NCI-H2029 (cell line): ENCODE measurements around the gene ESYT1.

Source experiments
- DNase-seq: peaks from one replicate; lab custom pipeline; 2025; lab: John Stamatoyannopoulos, UW

The ESYT1 gene

GRCh38 chr12:56127888-56128669 is at the start of gene ESYT1:
ESYT1 (plus strand) TSS chr12:56128267; CDS start chr12:56128320, 53 bp downstream.
- DNase-seq, result peak; percentile 99

- DNase-seq, result no peak
These were observed 49.6 kb upstream of the ESYT1 start for GRCh38 chr12:56078427-56078826.

GRCh38 chr12:56078931-56079722 is 48.9 kb upstream of the ESYT1 start:
- DNase-seq, result peak; percentile 30

GRCh38 chr12:56079723-56080555 is 48.1 kb upstream of the ESYT1 start, which contains the start of gene ERBB3:
ERBB3 (plus strand) TSS chr12:56080165; CDS start chr12:56080301, 136 bp downstream.
- peak; percentile 49 for DNase-seq

- no peak for DNase-seq
These were observed 47.4 kb upstream of the ESYT1 start for GRCh38 chr12:56080556-56081138.

GRCh38 chr12:56081393-56082347 is 46.4 kb upstream of the ESYT1 start:
- DNase-seq, result no peak

- DNase-seq, result no peak
These were observed 45.7 kb upstream of the ESYT1 start for GRCh38 chr12:56082382-56082781.

- DNase-seq, result no peak
These were observed 45.1 kb upstream of the ESYT1 start for GRCh38 chr12:56082967-56083366.

GRCh38 chr12:56084958-56085543 is 43.0 kb upstream of the ESYT1 start:
- DNase-seq, result no peak

GRCh38 chr12:56086096-56086495 is 42.0 kb upstream of the ESYT1 start:
- DNase-seq, result no peak

- no peak for DNase-seq
These were observed 41.5 kb upstream of the ESYT1 start for GRCh38 chr12:56086608-56087007.

GRCh38 chr12:56087220-56087619 is 40.8 kb upstream of the ESYT1 start:
- peak; percentile 84 for DNase-seq

- DNase-seq, result no peak
These were observed 30.3 kb upstream of the ESYT1 start for GRCh38 chr12:56097738-56098137.

GRCh38 chr12:56098592-56098991 is 29.5 kb upstream of the ESYT1 start:
- no peak for DNase-seq

GRCh38 chr12:56099787-56100186 is 28.3 kb upstream of the ESYT1 start:
- DNase-seq, result no peak

- no peak for DNase-seq
These were observed 27.0 kb upstream of the ESYT1 start for GRCh38 chr12:56101045-56101444.

GRCh38 chr12:56102683-56103065 is 25.4 kb upstream of the ESYT1 start:
- DNase-seq, result no peak

- DNase-seq, result no peak
These were observed 24.9 kb upstream of the ESYT1 start for GRCh38 chr12:56103066-56103711.

- no peak for DNase-seq
These were observed 24.3 kb upstream of the ESYT1 start for GRCh38 chr12:56103823-56104108.
